GM12878 (cell line): ENCODE data around the gene IRAG1. TPM values are rescaled to one million over a fixed set of nuclear protein-coding genes. Genes with fewer than 3 reads are reported as not detected.
A peak's percentile ranks its signal among the peaks of the same experiment; 100 is the strongest.

Experiments
- BACH1 ChIP-seq: fragments of 450-650 bp; IDR thresholded peaks from 2 replicates; pipeline ENCODE4 v1.6.1; 2017; ENCODE audit warnings: mild to moderate bottlenecking, borderline replicate concordance
- BCL3 ChIP-seq: IDR thresholded peaks from 2 replicates; pipeline ENCODE4 v1.6.1; 2011; ENCODE audit warnings: borderline replicate concordance, low read depth, mild to moderate bottlenecking, moderate library complexity, low read length; ENCODE audit not compliant: insufficient read depth, poor library complexity, severe bottlenecking
- CBFB ChIP-seq: IDR thresholded peaks from 2 replicates; pipeline ENCODE4 v1.6.1; 2016; ENCODE audit warnings: antibody characterized with exemption, low read depth
- CHD2 ChIP-seq: IDR thresholded peaks from 2 replicates; pipeline ENCODE4 v1.6.1; 2011; ENCODE audit warnings: low read depth, low read length, improper control_type of control experiment, borderline replicate concordance
- DPF2 ChIP-seq: fragments of 450-650 bp; IDR thresholded peaks from 2 replicates; pipeline ENCODE4 v1.6.1; 2017; ENCODE audit warnings: mild to moderate bottlenecking
- HDAC2 ChIP-seq: fragments of 200-600 bp; sonication (generic); IDR thresholded peaks from 2 replicates; pipeline ENCODE4 v1.6.1; 2017
- IKZF1 ChIP-seq: fragments of 450-650 bp; conservative IDR thresholded peaks from 2 replicates; pipeline ENCODE4 v1.6.1; 2017; ENCODE audit warnings: antibody characterized with exemption, mild to moderate bottlenecking
- MXI1 ChIP-seq: fragments of 150-350 bp; IDR thresholded peaks from 2 replicates; pipeline ENCODE4 v1.6.1; 2011; ENCODE audit warnings: low read depth, mild to moderate bottlenecking, inconsistent platforms, low read length, improper control_type of control experiment
- RAD51 ChIP-seq: fragments of 450-650 bp; IDR thresholded peaks from 2 replicates; pipeline ENCODE4 v1.6.1; 2016; ENCODE audit warnings: moderate library complexity, mild to moderate bottlenecking, inconsistent platforms
- SKIL ChIP-seq: fragments of 450-650 bp; IDR thresholded peaks from 2 replicates; pipeline ENCODE4 v1.6.1; 2017; ENCODE audit warnings: mild to moderate bottlenecking, low read depth, inconsistent platforms; ENCODE audit not compliant: poor library complexity, severe bottlenecking
- SMC3 ChIP-seq: IDR thresholded peaks from 2 replicates; pipeline ENCODE4 v1.6.1; 2011; ENCODE audit warnings: low read length, improper control_type of control experiment, borderline replicate concordance
- ZNF207 ChIP-seq: fragments of 450-650 bp; IDR thresholded peaks from 2 replicates; pipeline ENCODE4 v1.6.1; 2014; ENCODE audit warnings: antibody characterized with exemption, mild to moderate bottlenecking, borderline replicate concordance
- ZNF384 ChIP-seq: IDR thresholded peaks from 2 replicates; pipeline ENCODE4 v1.6.1; 2012; ENCODE audit warnings: low read depth, mild to moderate bottlenecking, low read length, improper control_type of control experiment, borderline replicate concordance
- ZNF687 ChIP-seq: fragments of 450-650 bp; IDR thresholded peaks from 2 replicates; pipeline ENCODE4 v1.6.1; 2017; ENCODE audit warnings: mild to moderate bottlenecking, moderate library complexity
- polyA plus RNA-seq, 11 experiments: library from polyadenylated mRNA; depleted of rRNA in 4 of 11; unstranded in 6 of 11; stranded (reverse) in 5 of 11; fragments of >200 nt; fragmentation: Nextera tagmentation in 4 of 11; fragmentation: Illumina TruSeq in 1 of 11; extraction: Ambion mirVana in 4 of 11; extraction: Trizol in 1 of 11; gene quantifications; 1 replicate in 1 of 11; 2 replicates in 10 of 11; pipeline versions ENCODE4 v1.2.1 to v1.2.3, GENCODE V29; 2011 to 2016; ENCODE audit warnings: inconsistent platforms in 2 of 11, missing spikeins in 2 of 11, low read depth in 1 of 11
- total RNA-seq, 4 experiments: library from RNA; depleted of rRNA in 3 of 4; stranded (reverse); fragments of >200 nt in 3 of 4; fragmentation: Illumina TruSeq in 1 of 4; extraction: Trizol in 1 of 4; gene quantifications; 2 replicates each; pipeline versions ENCODE4 v1.2.1 to v1.2.3, GENCODE V29; 2013 to 2021
- TF ChIP-seq, protein P1 (sequence below): fragments of 450-650 bp; IDR thresholded peaks from 2 replicates; pipeline ENCODE4 v1.6.1; 2016; ENCODE audit warnings: mild to moderate bottlenecking, moderate library complexity, borderline replicate concordance

Gene IRAG1
- total and polyA plus RNA-seq, 10 of the 15 experiments (the other 5 are each of a cell fraction or from before 2014, with no cell fraction given): 0.02 to 0.18 (median 0.06) TPM; not detected in 4

GRCh38 chr11:10657308-10658271 is 36.0 kb downstream of the IRAG1 start (continued):
- TF ChIP-seq IKZF1 (peak; percentile 42), SKIL (no peak), ZNF687 (peak; percentile 73), CBFB (peak; percentile 55; the same call in 1 of the 2 replicates), MXI1 (no peak), ZNF384 (0 out of 2 replicates have a peak, but pooled peaks have one; percentile 38), BACH1 (peak; percentile 22; the same call in 1 of the 2 replicates), SMC3 (no peak), BCL3 (no peak), CHD2 (no peak), DPF2 (0 out of 2 replicates have a peak, but pooled peaks have one; percentile 15), ZNF207 (no peak), HDAC2 (no peak), RAD51 (peak; percentile 64)
- TF ChIP-seq, protein P1, sequence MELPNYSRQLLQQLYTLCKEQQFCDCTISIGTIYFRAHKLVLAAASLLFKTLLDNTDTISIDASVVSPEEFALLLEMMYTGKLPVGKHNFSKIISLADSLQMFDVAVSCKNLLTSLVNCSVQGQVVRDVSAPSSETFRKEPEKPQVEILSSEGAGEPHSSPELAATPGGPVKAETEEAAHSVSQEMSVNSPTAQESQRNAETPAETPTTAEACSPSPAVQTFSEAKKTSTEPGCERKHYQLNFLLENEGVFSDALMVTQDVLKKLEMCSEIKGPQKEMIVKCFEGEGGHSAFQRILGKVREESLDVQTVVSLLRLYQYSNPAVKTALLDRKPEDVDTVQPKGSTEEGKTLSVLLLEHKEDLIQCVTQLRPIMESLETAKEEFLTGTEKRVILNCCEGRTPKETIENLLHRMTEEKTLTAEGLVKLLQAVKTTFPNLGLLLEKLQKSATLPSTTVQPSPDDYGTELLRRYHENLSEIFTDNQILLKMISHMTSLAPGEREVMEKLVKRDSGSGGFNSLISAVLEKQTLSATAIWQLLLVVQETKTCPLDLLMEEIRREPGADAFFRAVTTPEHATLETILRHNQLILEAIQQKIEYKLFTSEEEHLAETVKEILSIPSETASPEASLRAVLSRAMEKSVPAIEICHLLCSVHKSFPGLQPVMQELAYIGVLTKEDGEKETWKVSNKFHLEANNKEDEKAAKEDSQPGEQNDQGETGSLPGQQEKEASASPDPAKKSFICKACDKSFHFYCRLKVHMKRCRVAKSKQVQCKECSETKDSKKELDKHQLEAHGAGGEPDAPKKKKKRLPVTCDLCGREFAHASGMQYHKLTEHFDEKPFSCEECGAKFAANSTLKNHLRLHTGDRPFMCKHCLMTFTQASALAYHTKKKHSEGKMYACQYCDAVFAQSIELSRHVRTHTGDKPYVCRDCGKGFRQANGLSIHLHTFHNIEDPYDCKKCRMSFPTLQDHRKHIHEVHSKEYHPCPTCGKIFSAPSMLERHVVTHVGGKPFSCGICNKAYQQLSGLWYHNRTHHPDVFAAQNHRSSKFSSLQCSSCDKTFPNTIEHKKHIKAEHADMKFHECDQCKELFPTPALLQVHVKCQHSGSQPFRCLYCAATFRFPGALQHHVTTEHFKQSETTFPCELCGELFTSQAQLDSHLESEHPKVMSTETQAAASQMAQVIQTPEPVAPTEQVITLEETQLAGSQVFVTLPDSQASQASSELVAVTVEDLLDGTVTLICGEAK: no peak
